ENCODE measurements around the gene DIDO1. TPM values are rescaled to one million over a fixed set of nuclear protein-coding genes. Genes with fewer than 3 reads are reported as not detected.
A peak's percentile ranks its signal among the peaks of the same experiment; 100 is the strongest.

The DIDO1 gene
- total RNA-seq, 1 experiment from 2014 or later, result 85.9 TPM

GRCh38 chr20:62963614-62964397 lies 37.5 kb upstream of the DIDO1 start:
- no CpG with 5 or more reads among the region's 32 CpGs for WGBS (ENCODE audit: extremely low coverage, insufficient read length, low lambda C conversion rate)
- no peak overlapping the region for H3K4me2 ChIP-seq (ENCODE audit: insufficient read depth, insufficient read length, low read length)

More at GRCh38 chr20:62963614-62964397, 37.5 kb upstream of the DIDO1 start:
- H3K14ac ChIP-seq (ENCODE audit: insufficient read depth, low read length), result no peak overlapping the region
- H3K79me1 ChIP-seq (ENCODE audit: insufficient read depth, low read depth, low read length, poor library complexity, severe bottlenecking), result no peaks in the 10 kb centered on the region
- H4K5ac ChIP-seq (ENCODE audit: insufficient read length, low read depth, low read length), result no peak overlapping the region
- H3K18ac ChIP-seq (ENCODE audit: insufficient read length, low read depth, low read length), result no peak overlapping the region
- no peaks in the 10 kb centered on the region for H3K23me2 ChIP-seq (ENCODE audit: insufficient read length, low read depth, low read length, poor library complexity, severe bottlenecking)
- Mint-ChIP-seq H3K36me3 (ENCODE audit: insufficient read depth in 1 of 3, low read depth in 3 of 3) (peaks cover 0 to 16% (median 0%) of the 10 kb centered on the region in 3 experiments; a peak in 3 of 7 replicates), H3K9me3 (no peaks in the 10 kb centered on the region), H3K27ac (0 out of 7 replicates have a peak overlapping the region, but pooled peaks of 1 of the 3 experiments have one; percentile 27), H3K27me3 (ENCODE audit: low read depth) (no peaks in the 10 kb centered on the region; the same call in 1 of the 2 replicates), H3K4me3 (no peak overlapping the region), H3K4me1 (peaks cover 0 to 7% of the 10 kb centered on the region in 2 experiments; a peak in 1 of 4 replicates)
- no peak overlapping the region for H2BK120ac ChIP-seq (ENCODE audit: low read depth, low read length, poor library complexity, severe bottlenecking)
- no peaks in the 10 kb centered on the region for H3K79me2 ChIP-seq (ENCODE audit: insufficient read depth, low read length)
- no peaks in the 10 kb centered on the region for H3K4me1 ChIP-seq (ENCODE audit: insufficient read depth, low read length)
- H4K91ac ChIP-seq (ENCODE audit: insufficient read length, low read depth, low read length), result no peak overlapping the region
- no peak overlapping the region for H3T11ph ChIP-seq (ENCODE audit: low read length)
- H3K23ac ChIP-seq (ENCODE audit: insufficient read length, low read depth, low read length), result no peak overlapping the region
- H2BK12ac ChIP-seq (ENCODE audit: insufficient read length, low read depth, low read length), result no peak overlapping the region
- no peak overlapping the region for H2AK5ac ChIP-seq (ENCODE audit: insufficient read length, low read length)
- H3K27ac ChIP-seq (ENCODE audit: insufficient read length, low read depth, low read length), result no peak overlapping the region
- no peak overlapping the region for H2BK20ac ChIP-seq (ENCODE audit: low read depth, low read length, poor library complexity, severe bottlenecking)
- no peak overlapping the region for H4K8ac ChIP-seq (replicated peaks; ENCODE audit: insufficient read length, low read depth, low read length)
- H2BK15ac ChIP-seq (ENCODE audit: low read depth, low read length), result no peak overlapping the region
- no peak overlapping the region for H2BK5ac ChIP-seq (ENCODE audit: insufficient read length, low read length)
- H3K9me3 ChIP-seq (ENCODE audit: control insufficient read depth, low read depth, low read length), result no peaks in the 10 kb centered on the region
- no peak overlapping the region for H3K9ac ChIP-seq (ENCODE audit: extremely low read depth, insufficient read length, low read length)
- H3K4ac ChIP-seq (ENCODE audit: low read depth, low read length), result no peak overlapping the region
- H4K20me1 ChIP-seq (ENCODE audit: control insufficient read depth, insufficient read depth, insufficient read length), result no peaks in the 10 kb centered on the region
- H3K56ac ChIP-seq (ENCODE audit: insufficient read length, low read depth, low read length), result no peak overlapping the region
- H2AFZ ChIP-seq (ENCODE audit: low read length), result no peak overlapping the region
- no peak for DNase-seq
- no peak for TF ChIP-seq CTCF (conservative IDR thresholded peaks at IDR 0.05)
- no peaks in the 10 kb centered on the region for H3K27me3 ChIP-seq (ENCODE audit: insufficient read depth, low read length)
